ENCODE measurements around the gene ZNF740. TPM values are rescaled to one million over a fixed set of nuclear protein-coding genes. Genes with fewer than 3 reads are reported as not detected.

ZNF740 gene
- total RNA-seq, 2 donors from 2014 or later, result 24.3 to 34.6 TPM

Other genes with a start within 250 kb of the ZNF740 start
- gene KRT18, start 231.6 kb upstream of the ZNF740 start, total RNA-seq, result 1 to 10 TPM; 1.8 to 3.2 TPM
- gene EIF4B, start 174.3 kb upstream of the ZNF740 start, total RNA-seq, result 100 to 1,000 TPM; 635 to 667 TPM
- 1 to 10 TPM; 1.4 to 3.1 TPM for gene TNS2, start 130.7 kb upstream of the ZNF740 start, total RNA-seq
- gene SPRYD3, start 101.3 kb upstream of the ZNF740 start, total RNA-seq, result 10 to 100 TPM; 23.1 to 29.6 TPM
- under 1 TPM in 1 of 2 donors, not detected in 1; 0.45 TPM for gene IGFBP6, start 83.1 kb upstream of the ZNF740 start, total RNA-seq
- 1 to 10 TPM in 1 of 2 donors, under 1 TPM in 1; 0.83 to 2.5 TPM for gene SOAT2, start 77.2 kb upstream of the ZNF740 start, total RNA-seq
- gene CSAD, start 203 bp downstream of the ZNF740 start, total RNA-seq, result 10 to 100 TPM; 57.2 to 61.0 TPM
- gene ITGB7, start 26.5 kb downstream of the ZNF740 start, total RNA-seq, result 100 to 1,000 TPM; 306 to 367 TPM
- 10 to 100 TPM; 57.6 to 57.8 TPM for gene RARG, start 51.5 kb downstream of the ZNF740 start, total RNA-seq
- under 1 TPM; 0.30 to 0.83 TPM for gene ESPL1, start 87.6 kb downstream of the ZNF740 start, total RNA-seq
- 100 to 1,000 TPM; 566 to 600 TPM for gene PFDN5, start 114.8 kb downstream of the ZNF740 start, total RNA-seq
- gene MYG1, start 119.0 kb downstream of the ZNF740 start, total RNA-seq, result 10 to 100 TPM; 30.6 to 32.5 TPM
- gene AAAS, start 140.9 kb downstream of the ZNF740 start, total RNA-seq, result 10 to 100 TPM; 31.2 to 31.8 TPM
- gene SP7, start 155.6 kb downstream of the ZNF740 start, total RNA-seq, result not detected
- 10 to 100 TPM; 69.6 to 75.1 TPM for gene SP1, start 199.5 kb downstream of the ZNF740 start, total RNA-seq
- gene AMHR2, start 243.1 kb downstream of the ZNF740 start, total RNA-seq, result not detected

Measured in T-helper 17 cell (primary cell).